HCT116 (cell line): ENCODE data around the gene MCAM. TPM values are rescaled to one million over a fixed set of nuclear protein-coding genes. Genes with fewer than 3 reads are reported as not detected.

Source experiments
- ATAC-seq: fragments of 200-7000 bp; cut with Tn5 transposase; 2 replicates; pipeline ENCODE4 v1.9.1; 2020; ENCODE audit warnings: mild to moderate bottlenecking, moderate library complexity
- BruUV-seq: library from RNA; stranded (reverse); fragments of 400-500 nt; replicated peaks from 2 replicates; lab custom pipeline; 2021; lab: Mats Ljungman, UMichigan
- CTCF ChIA-PET: fragments of 300-600 bp; sonication (Branson Sonifier 250); formaldehyde crosslinking; loops from one replicate; lab custom pipeline; 2021; ENCODE audit warnings: antibody characterized with exemption; lab: Charles Lee
- POLR2A ChIA-PET: fragments of 300-600, 350-600 bp; sonication (Branson Sonifier 250); formaldehyde crosslinking; loops from one replicate; lab custom pipeline; 2021; ENCODE audit warnings: antibody characterized with exemption; lab: Charles Lee
- RAD21 ChIA-PET, 2 experiments: fragments of 300-600 bp; sonication (Branson Sonifier 250); formaldehyde crosslinking; loops; one replicate each; lab custom pipeline; 2023; ENCODE audit warnings: low total read pairs in 2 of 2; ENCODE audit not compliant: uncharacterized antibody in 2 of 2, unreplicated experiment in 2 of 2, low non-redundant PET in 1 of 2; lab: Charles Lee
- DNase-seq: peaks from one replicate; pipeline ENCODE4 v3.0.0-alpha.2; 2010; ENCODE audit warnings: low read depth, low spot score
- H2AFZ ChIP-seq: fragments of 200-600 bp; shearing (Covaris generic), sonication (generic); 2 replicates; pipeline ENCODE4 v1.6.1; 2017; ENCODE audit warnings: low read depth, mixed run types, mixed read lengths, antibody characterized with exemption, low read length; ENCODE audit not compliant: poor library complexity, severe bottlenecking
- H3K27ac ChIP-seq: 2 replicates; pipeline ENCODE4 v1.5.1; 2012; ENCODE audit warnings: low read depth, low read length
- H3K27me3 ChIP-seq: fragments of 200-600 bp; sonication (generic); 2 replicates; pipeline ENCODE4 v1.6.1; 2016; ENCODE audit warnings: mixed run types, low read length, mixed read lengths; ENCODE audit not compliant: insufficient read depth
- H3K36me3 ChIP-seq, 2 experiments: fragments of 200-500 bp in 1 of 2; fragments of 200-600 bp in 1 of 2; sonication (Bioruptor generic) in 1 of 2; sonication (generic) in 1 of 2; 2 replicates each; pipeline versions ENCODE4 v1.5.1 to v1.6.1; 2014 to 2016; ENCODE audit warnings: low read length in 2 of 2, inconsistent platforms in 1 of 2, mixed read lengths in 1 of 2, mixed run types in 1 of 2; ENCODE audit not compliant: insufficient read depth in 2 of 2, control insufficient read depth in 1 of 2
- H3K4me1 ChIP-seq, 2 experiments: fragments of 200-600 bp in 1 of 2; sonication (generic) in 1 of 2; 2 replicates each; pipeline versions ENCODE4 v1.5.1 to v1.6.1; 2012 to 2017; ENCODE audit warnings: low read length in 2 of 2, inconsistent platforms in 1 of 2, mild to moderate bottlenecking in 1 of 2, mixed read lengths in 1 of 2, mixed run types in 1 of 2, moderate library complexity in 1 of 2; ENCODE audit not compliant: insufficient read depth in 2 of 2, control insufficient read depth in 1 of 2
- H3K4me2 ChIP-seq: fragments of 200-600 bp; sonication (generic); 2 replicates; pipeline ENCODE4 v1.6.1; 2017; ENCODE audit warnings: mixed run types, low read length, mixed read lengths
- H3K4me3 ChIP-seq, 2 experiments: fragments of 200-600 bp in 1 of 2; sonication (generic) in 1 of 2; replicated peaks in 1 of 2; 2 replicates each; pipeline ENCODE4 v1.5.1; 2011 to 2016; ENCODE audit warnings: low read length in 2 of 2, control low read depth in 1 of 2, low read depth in 1 of 2, mild to moderate bottlenecking in 1 of 2, mixed read lengths in 1 of 2, mixed run types in 1 of 2
- H3K79me2 ChIP-seq: fragments of 200-600 bp; sonication (generic); 2 replicates; pipeline ENCODE4 v1.6.1; 2017; ENCODE audit warnings: mild to moderate bottlenecking, mixed run types, low read length, moderate library complexity, mixed read lengths; ENCODE audit not compliant: insufficient read depth
- H3K9ac ChIP-seq: fragments of 200-600 bp; sonication (generic); 2 replicates; pipeline ENCODE4 v1.6.1; 2016; ENCODE audit warnings: low read length, mixed read lengths
- H3K9me2 ChIP-seq: fragments of 200-600 bp; sonication (generic), shearing (Covaris generic); 2 replicates; pipeline ENCODE4 v1.6.1; 2017; ENCODE audit warnings: mixed run types, mild to moderate bottlenecking, moderate library complexity; ENCODE audit not compliant: insufficient read depth
- H3K9me3 ChIP-seq, 2 experiments: fragments of 200-500 bp in 1 of 2; fragments of 200-600 bp in 1 of 2; sonication (Bioruptor generic) in 1 of 2; sonication (generic) in 1 of 2; 2 replicates each; pipeline ENCODE4 v1.6.1; 2014 to 2017; ENCODE audit warnings: low read length in 2 of 2, mixed read lengths in 2 of 2, inconsistent platforms in 1 of 2, low read depth in 1 of 2, mild to moderate bottlenecking in 1 of 2, mixed run types in 1 of 2, moderate library complexity in 1 of 2; ENCODE audit not compliant: control insufficient read depth in 1 of 2, insufficient read depth in 1 of 2
- H4K20me1 ChIP-seq: fragments of 200-600 bp; sonication (generic), shearing (Covaris generic); 2 replicates; pipeline ENCODE4 v1.6.1; 2017; ENCODE audit warnings: mixed run types, mild to moderate bottlenecking, moderate library complexity; ENCODE audit not compliant: insufficient read depth
- ATF3 ChIP-seq: IDR thresholded peaks from 2 replicates; pipeline ENCODE4 v1.6.1; 2012
- CBX3 ChIP-seq: IDR thresholded peaks from 2 replicates; pipeline ENCODE4 v1.6.1; 2012; ENCODE audit warnings: low read depth
- CEBPB ChIP-seq: IDR thresholded peaks from 2 replicates; pipeline ENCODE4 v1.6.1; 2012; ENCODE audit warnings: low read depth
- CTCF ChIP-seq, 3 experiments: fragments of 200-600 bp in 1 of 3; sonication (generic) in 1 of 3; IDR thresholded peaks in 2 of 3; conservative IDR thresholded peaks in 1 of 3; 2 replicates each; pipeline ENCODE4 v1.5.1; 2012 to 2017; ENCODE audit warnings: low read depth in 2 of 3, low read length in 2 of 3, antibody characterized with exemption in 1 of 3, borderline replicate concordance in 1 of 3, control low read depth in 1 of 3, mild to moderate bottlenecking in 1 of 3, mixed read lengths in 1 of 3, mixed run types in 1 of 3, moderate library complexity in 1 of 3; ENCODE audit not compliant: insufficient read depth in 1 of 3
- EGR1 ChIP-seq: IDR thresholded peaks from 2 replicates; pipeline ENCODE4 v1.6.1; 2012; ENCODE audit warnings: low read depth
- ELF1 ChIP-seq: IDR thresholded peaks from 2 replicates; pipeline ENCODE4 v1.6.1; 2012; ENCODE audit warnings: low read depth, borderline replicate concordance
- EZH2 ChIP-seq: fragments of 200-600 bp; sonication (generic); IDR thresholded peaks from 2 replicates; pipeline ENCODE4 v1.6.1; 2017; ENCODE audit warnings: antibody characterized with exemption, mixed run types
- EZH2phosphoT487 ChIP-seq: fragments of 200-600 bp; IDR thresholded peaks from 2 replicates; pipeline ENCODE4 v1.6.1; 2018; ENCODE audit warnings: antibody characterized with exemption, borderline replicate concordance
- FOSL1 ChIP-seq: IDR thresholded peaks from 2 replicates; pipeline ENCODE4 v1.6.1; 2012; ENCODE audit warnings: low read depth
- JUND ChIP-seq: IDR thresholded peaks from 2 replicates; pipeline ENCODE4 v1.6.1; 2012
- MAX ChIP-seq: IDR thresholded peaks from 2 replicates; pipeline ENCODE4 v1.6.1; 2012
- POLR2A ChIP-seq: IDR thresholded peaks from 2 replicates; pipeline ENCODE4 v1.7.0; 2011; ENCODE audit warnings: borderline replicate concordance; ENCODE audit not compliant: insufficient read depth, insufficient read length; ENCODE audit errors: extremely low read depth
- POLR2AphosphoS5 ChIP-seq: IDR thresholded peaks from 2 replicates; pipeline ENCODE4 v1.6.1; 2011; ENCODE audit warnings: mild to moderate bottlenecking, low read depth, low read length, moderate library complexity
- RAD21 ChIP-seq: IDR thresholded peaks from 2 replicates; pipeline ENCODE4 v1.6.1; 2012; ENCODE audit warnings: low read depth, mild to moderate bottlenecking
- REST ChIP-seq: IDR thresholded peaks from 2 replicates; pipeline ENCODE4 v1.6.1; 2012; ENCODE audit warnings: low read depth
- SIN3A ChIP-seq: IDR thresholded peaks from 2 replicates; pipeline ENCODE4 v1.6.1; 2012; ENCODE audit warnings: low read depth
- SP1 ChIP-seq: IDR thresholded peaks from 2 replicates; pipeline ENCODE4 v1.6.1; 2012; ENCODE audit warnings: low read depth
- SRF ChIP-seq: IDR thresholded peaks from 2 replicates; pipeline ENCODE4 v1.6.1; 2012; ENCODE audit warnings: low read depth
- YY1 ChIP-seq: IDR thresholded peaks from 2 replicates; pipeline ENCODE4 v1.6.1; 2011; ENCODE audit warnings: low read length, low read depth, moderate library complexity, mild to moderate bottlenecking; ENCODE audit not compliant: insufficient replicate concordance; ENCODE audit errors: extremely low read depth
- ZFX ChIP-seq: fragments of 450-650 bp; IDR thresholded peaks from 2 replicates; pipeline ENCODE4 v1.6.1; 2017
- ZNF274 ChIP-seq: fragments of 200-500 bp; sonication (Bioruptor generic); IDR thresholded peaks from 2 replicates; pipeline ENCODE4 v1.6.1; 2014; ENCODE audit warnings: mild to moderate bottlenecking, low read depth, low read length, inconsistent platforms
- intact Hi-C: fragments of 100-400 bp; cut with micrococcal nuclease; formaldehyde crosslinking; loops from 2 replicates; pipeline ENCODE4 v1.10.0; 2022
- total RNA-seq: library from RNA; stranded (reverse); gene quantifications from one replicate; pipeline ENCODE4 v1.2.1, GENCODE V29; 2021; ENCODE audit not compliant: unreplicated experiment

MCAM gene
- total RNA-seq, 1 experiment from 2014 or later: 17.4 TPM

- Histone ChIP-seq H3K27me3 (no peaks in the 10 kb centered on the region), H3K4me2 (peak overlapping the region; percentile 99), H3K9me3 (no peaks in the 10 kb centered on the region), H3K9ac (peak overlapping the region; percentile 71)
- ATAC-seq: peak; percentile 74
- TF ChIP-seq ELF1 (no peak), SIN3A (no peak), ZNF274 (no peak), CEBPB (no peak), JUND (no peak), REST (no peak), ZFX (no peak), YY1 (peak; percentile 20), SRF (no peak), RAD21 (no peak), EGR1 (no peak), POLR2AphosphoS5 (peak; percentile 49; the same call in 1 of the 2 replicates), ATF3 (no peak), EZH2 (no peak), CBX3 (no peak), SP1 (no peak), EZH2phosphoT487 (no peak), FOSL1 (no peak), POLR2A (no peak), CTCF (IDR thresholded peaks at IDR 0.05 in 2 of 3, conservative IDR thresholded peaks at IDR 0.05 in 1 of 3; ENCODE audit: borderline replicate concordance in 1 of 3, insufficient read depth in 1 of 3, low read depth in 2 of 3, low read length in 2 of 3) (peak in 2 of 3 experiments; percentile 15 to 29; a peak in 2 of 6 replicates), MAX (peak; percentile 80)
- TF ChIP-seq, all 23 proteins: peak for 4
- no peaks in the 10 kb centered on the region for H3K9me2 ChIP-seq
- peaks cover 0 to 8% of the 10 kb centered on the region in 2 experiments; a peak in 3 of 4 replicates for H3K36me3 ChIP-seq
- ChIA-PET POLR2A (no interaction called here), CTCF (interaction anchor here (1.4 kb wide), 1 partner anchor 23 kb away, joined by 4 read pairs; no protein-coding TSS in a partner anchor), RAD21 (no interaction called here)
- intact Hi-C loops: no loop called here
- peak overlapping the region; percentile 66 for H3K27ac ChIP-seq
- no peak for DNase-seq
- no TSS peak for BruUV-seq
- peak overlapping the region; percentile 17 for H2AFZ ChIP-seq
- H3K4me3 ChIP-seq: peak overlapping the region; percentile 63 to 75
- H3K4me1 ChIP-seq: peaks cover 16 to 37% of the 10 kb centered on the region in 2 experiments
- no peaks in the 10 kb centered on the region; the same call in 1 of the 2 replicates for H3K79me2 ChIP-seq
- no peaks in the 10 kb centered on the region for H4K20me1 ChIP-seq
Measured at GRCh38 chr11:119315131-119316015, 1.6 kb downstream of the MCAM start.
